ENCODE data around the gene FGF9.

Gene FGF9

GRCh38 chr13:21744149-21744548, 73.3 kb downstream of the FGF9 start:
- TF ChIP-seq GATA1 (IDR thresholded peaks at IDR 0.05; ENCODE audit: low read depth, low read length), result no peak
- TF ChIP-seq POLR2A (IDR thresholded peaks at IDR 0.05; ENCODE audit: low read length), result no peak

GRCh38 chr13:21745307-21745706, 74.4 kb downstream of the FGF9 start:
- no peak for TF ChIP-seq GATA1 (IDR thresholded peaks at IDR 0.05; ENCODE audit: low read depth, low read length)
- TF ChIP-seq POLR2A (IDR thresholded peaks at IDR 0.05; ENCODE audit: low read length), result no peak
- peak in 1 of 2 experiments; percentile 41 for DNase-seq

More at GRCh38 chr13:21744149-21744548, 73.3 kb downstream of the FGF9 start:
- no peak for DNase-seq

- DNase-seq, result no peak
- TF ChIP-seq GATA1 (IDR thresholded peaks at IDR 0.05; ENCODE audit: low read depth, low read length), result no peak
- no peak for TF ChIP-seq POLR2A (IDR thresholded peaks at IDR 0.05; ENCODE audit: low read length)
These were observed 76.6 kb downstream of the FGF9 start for GRCh38 chr13:21747456-21747855.

- no peak for DNase-seq
- TF ChIP-seq POLR2A (IDR thresholded peaks at IDR 0.05; ENCODE audit: low read length), result no peak
- no peak for TF ChIP-seq GATA1 (IDR thresholded peaks at IDR 0.05; ENCODE audit: low read depth, low read length)
These were observed 77.3 kb downstream of the FGF9 start for GRCh38 chr13:21748166-21748565.

- TF ChIP-seq POLR2A (IDR thresholded peaks at IDR 0.05; ENCODE audit: low read length), result no peak
- TF ChIP-seq GATA1 (IDR thresholded peaks at IDR 0.05; ENCODE audit: low read depth, low read length), result no peak
- DNase-seq, result no peak
These were observed 78.5 kb downstream of the FGF9 start for GRCh38 chr13:21749410-21749809.

- TF ChIP-seq GATA1 (IDR thresholded peaks at IDR 0.05; ENCODE audit: low read depth, low read length), result no peak
- no peak for TF ChIP-seq POLR2A (IDR thresholded peaks at IDR 0.05; ENCODE audit: low read length)
- DNase-seq, result no peak
These were observed 81.6 kb downstream of the FGF9 start for GRCh38 chr13:21752501-21752900.

- no peak for TF ChIP-seq GATA1 (IDR thresholded peaks at IDR 0.05; ENCODE audit: low read depth, low read length)
- TF ChIP-seq POLR2A (IDR thresholded peaks at IDR 0.05; ENCODE audit: low read length), result no peak
- DNase-seq, result no peak
These were observed 82.3 kb downstream of the FGF9 start for GRCh38 chr13:21753117-21753729.

All from erythroblast (primary cell).